Activated CD8-positive, alpha-beta memory T cell treated with anti-CD3 and anti-CD28 coated beads for 48 hours (primary cell): ENCODE measurements around the gene PAQR5.

Experiments
- DNase-seq, 3 experiments: peaks; one replicate each; pipeline ENCODE4 v3.0.0-alpha.2; 2020; ENCODE audit warnings: low read depth in 2 of 3, low spot score in 2 of 3

PAQR5 gene

DNA sequence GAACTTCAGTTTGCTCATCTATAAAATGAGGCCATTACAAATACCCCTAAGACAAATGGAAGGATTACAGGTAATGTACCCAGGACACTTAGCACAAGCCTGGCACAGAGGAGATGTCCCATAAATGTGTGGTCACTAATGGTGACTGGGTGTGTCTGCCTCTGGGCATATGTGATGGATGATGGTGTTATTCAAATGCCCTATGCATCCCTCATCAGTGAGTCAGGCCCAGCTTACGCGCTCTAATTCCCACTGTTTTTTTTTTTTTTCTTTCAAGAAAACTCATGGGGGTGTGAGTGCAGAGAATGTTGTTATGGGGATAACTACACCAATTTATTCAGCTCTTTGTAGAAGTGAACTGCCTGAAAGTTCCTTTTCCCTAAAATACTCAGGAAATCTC lies 91.9 kb downstream of the PAQR5 start:
- no peak for DNase-seq

DNA sequence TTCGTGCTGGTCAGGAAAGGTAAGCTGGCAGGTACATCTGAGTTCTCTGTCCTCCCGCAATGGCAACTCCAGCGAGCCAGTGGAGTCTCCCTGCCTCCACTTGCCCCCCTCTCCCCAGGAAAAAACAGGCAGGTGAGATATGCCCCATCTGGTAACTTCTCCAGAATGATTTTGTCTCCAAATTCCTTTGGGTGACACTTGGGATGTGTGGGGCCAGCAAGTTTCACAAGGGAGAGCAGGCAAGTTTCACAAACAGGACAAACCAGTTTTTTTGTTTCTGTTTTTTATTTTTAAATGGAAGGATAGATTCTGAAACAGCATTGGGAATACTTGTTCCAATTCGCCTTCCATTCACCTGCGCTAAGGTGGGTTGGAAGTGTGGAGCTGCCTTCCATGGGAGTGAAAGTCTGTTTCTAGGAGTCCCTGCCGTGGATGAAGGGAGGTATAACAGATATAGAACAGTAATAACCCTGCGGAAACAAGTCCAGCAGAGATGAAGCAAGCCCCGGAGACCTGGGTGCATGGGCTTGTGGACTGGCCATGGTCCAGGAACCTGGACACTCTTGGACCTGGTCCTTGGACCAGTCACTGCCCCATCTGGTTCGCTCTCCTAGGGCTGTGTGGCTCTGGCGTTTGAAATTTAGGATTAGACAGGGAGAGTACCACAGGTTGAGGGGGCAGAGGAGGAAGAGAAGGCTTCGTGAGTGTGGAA lies 92.5 kb downstream of the PAQR5 start:
- no peak for DNase-seq

DNA sequence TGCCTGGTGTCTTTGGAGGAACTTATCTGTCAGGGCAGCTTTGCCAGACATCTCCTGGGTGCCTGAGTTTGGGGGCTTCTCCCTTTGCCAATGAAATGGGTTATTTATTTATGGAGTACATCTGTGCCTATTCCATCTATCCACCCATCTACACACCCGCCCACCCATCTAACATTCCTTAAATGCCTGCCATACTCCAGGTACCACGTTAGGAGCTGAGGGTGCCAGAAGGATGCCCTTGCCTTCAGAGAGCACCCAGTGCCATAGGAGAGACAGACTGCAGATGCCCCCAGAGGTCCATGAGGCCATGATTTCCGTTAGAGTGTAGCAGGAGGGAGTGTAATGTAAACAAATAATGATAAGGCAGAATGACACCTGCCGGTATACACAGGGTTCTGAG lies 93.6 kb downstream of the PAQR5 start:
- DNase-seq: no peak

DNA sequence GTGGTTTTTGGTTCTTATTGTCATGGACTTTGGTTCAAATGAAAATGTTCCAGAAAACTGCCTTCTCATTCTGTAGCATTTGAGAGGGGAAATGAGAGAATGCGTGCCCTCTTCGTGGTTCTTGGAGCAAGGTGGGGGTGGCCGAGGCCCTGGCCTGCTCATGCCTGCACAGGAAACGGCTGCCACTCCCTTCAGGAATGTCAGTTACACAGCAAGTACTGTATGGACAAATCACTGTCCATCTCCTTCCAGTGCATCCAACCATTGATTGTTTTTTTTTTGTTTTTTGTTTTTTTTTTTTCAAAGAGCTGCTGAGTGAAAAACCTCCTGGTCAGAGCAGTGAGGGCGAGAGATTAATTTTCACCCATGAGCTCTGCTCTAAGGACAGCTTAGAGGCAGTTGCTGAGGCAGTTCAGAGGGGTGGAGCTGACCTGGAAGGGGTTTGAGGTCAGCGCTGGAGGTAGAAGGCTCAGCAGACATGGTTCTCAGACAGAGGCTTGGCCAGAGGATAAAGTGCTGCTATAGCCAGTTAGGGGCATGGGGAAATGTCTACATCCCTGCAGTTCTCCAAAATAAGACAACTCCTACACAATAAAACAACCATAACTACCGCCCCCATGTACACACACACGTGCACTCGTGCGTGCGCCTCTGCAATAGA lies 95.2 kb downstream of the PAQR5 start:
- DNase-seq: no peak

DNA sequence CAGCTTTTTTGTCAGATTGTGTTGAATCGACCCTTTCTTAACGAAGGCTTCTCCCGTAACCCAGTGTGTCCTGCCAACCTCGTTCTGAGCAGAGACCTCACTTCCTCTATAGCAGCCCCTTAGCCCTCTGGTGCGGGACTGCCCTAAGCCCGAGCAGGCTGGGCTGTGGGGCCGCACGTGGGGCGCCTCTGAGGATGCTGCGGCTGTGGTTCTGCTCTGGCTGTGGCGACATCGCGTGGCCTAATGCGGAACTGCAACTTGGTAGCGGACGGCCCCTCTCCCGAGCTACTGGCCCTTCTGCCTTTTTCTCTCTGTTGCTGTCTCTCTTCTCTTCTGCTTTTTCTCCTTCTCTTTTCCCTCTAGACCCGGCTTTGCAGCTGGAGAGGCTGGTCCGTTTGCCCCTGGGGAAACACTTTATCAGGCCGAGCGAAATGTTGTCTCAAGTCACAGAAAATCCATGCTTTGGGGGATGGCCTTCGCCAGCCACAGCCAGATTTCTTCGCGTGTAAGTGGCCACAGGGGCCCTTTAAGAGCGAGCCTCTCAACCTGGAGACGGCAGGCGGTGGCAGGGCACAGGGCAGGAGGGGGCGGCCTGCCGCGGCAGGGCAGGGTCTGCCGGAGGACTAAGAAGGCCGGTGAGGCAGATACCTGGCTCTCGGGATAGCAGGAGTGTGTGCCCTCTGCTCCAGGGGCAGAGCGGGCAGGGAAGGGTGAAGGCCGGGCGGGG lies 96.0 kb downstream of the PAQR5 start:
- peak; percentile 64 to 96 (median 92) for DNase-seq

DNA sequence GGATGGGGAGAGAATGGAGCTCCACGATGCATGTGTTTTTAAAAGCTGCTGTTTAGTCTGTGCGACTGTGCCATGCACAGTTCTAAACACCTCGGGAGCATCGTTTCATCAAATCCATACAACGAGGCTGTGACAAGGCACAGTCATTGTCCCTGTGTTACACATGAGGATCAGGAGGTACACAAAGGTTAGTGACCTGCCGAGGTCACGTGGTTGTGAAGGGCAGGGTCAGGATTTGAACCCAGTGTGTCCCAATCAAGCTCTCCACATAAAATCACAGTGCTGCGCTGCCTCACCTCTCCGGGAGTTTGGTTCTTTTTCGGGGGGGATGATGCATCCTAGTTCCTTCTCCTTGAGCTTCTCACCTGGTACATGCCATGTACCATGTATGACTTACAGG lies 96.7 kb downstream of the PAQR5 start:
- DNase-seq: no peak

DNA sequence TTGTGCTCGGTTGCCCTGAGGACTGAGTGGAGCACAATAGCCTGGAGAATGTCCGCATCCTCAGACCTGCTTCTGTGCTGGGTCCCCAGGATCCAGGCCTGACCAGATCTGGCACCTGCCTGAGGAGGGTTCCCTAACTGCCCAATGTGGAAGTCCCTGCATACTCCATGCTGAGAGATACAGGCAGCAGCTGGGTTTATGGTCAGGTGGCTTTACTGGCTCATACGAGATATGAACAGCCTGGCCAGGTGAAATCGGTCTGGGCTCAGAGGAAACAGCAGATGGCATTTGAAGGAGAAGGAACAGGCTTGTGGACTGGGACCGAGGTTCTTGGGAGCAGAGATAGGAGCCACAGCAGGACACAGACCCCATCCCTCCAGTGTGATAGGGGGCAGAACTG lies 97.3 kb downstream of the PAQR5 start:
- DNase-seq: no peak

DNA sequence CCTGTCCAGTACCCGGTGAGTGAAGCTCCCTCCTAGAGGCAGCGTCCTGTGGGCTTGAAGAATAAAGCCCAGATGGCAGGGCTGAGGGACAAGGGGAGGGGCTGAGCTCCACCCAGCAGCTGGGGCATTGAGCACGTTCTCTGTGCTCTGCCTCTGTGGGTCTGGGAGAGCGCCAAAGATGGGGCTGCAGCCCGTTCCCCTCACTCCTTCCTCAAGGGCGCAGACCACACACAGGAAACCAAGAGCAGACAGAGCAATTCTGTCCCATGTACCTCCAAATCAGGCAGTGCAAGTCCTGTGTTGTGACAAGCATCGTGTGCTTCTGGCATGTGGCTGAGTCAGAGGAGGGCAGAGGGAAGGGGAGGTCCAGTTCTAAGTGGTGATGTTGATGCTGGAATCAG lies 99.8 kb downstream of the PAQR5 start:
- no peak for DNase-seq

DNA sequence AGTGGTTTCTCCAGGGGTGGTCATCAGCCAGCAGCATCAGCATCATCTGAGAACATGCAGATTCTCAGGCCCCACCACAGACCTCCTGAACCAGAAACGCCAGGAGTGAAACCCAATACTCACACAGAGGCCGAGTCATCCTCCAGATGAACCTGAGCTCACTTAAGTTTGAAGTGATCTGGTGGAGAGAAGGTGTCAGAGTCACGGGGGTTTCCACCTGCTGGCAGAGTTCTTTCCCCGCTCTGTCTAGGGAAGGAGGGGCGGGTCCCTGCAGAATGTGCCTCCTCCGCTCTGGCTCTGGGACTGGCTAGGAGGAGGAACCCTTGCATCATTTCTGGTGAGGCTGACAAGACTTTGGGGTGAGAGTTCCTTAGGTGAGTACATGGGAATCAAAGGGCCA lies 102.1 kb downstream of the PAQR5 start:
- peak in 1 of 3 experiments; percentile 9 for DNase-seq

DNA sequence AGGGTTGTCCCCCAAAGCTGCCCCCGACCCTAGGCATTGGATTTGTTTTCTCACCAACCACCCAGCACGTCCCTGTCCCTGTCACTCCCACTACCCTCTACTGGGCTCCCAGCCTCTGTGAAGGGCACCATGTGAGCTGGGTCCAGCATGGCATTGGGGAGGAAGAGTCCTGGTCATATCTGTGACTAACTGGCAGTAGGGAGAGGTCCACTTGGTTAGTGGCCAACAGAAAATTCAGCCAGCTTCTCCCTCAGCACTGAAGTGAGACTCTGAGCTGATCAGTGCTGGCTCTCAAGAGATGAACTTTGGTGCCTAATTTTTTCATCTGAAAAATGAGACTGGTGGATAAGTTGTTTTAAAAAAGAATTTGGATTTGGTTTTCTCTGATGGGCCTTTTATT lies 104.1 kb downstream of the PAQR5 start:
- DNase-seq: no peak

DNA sequence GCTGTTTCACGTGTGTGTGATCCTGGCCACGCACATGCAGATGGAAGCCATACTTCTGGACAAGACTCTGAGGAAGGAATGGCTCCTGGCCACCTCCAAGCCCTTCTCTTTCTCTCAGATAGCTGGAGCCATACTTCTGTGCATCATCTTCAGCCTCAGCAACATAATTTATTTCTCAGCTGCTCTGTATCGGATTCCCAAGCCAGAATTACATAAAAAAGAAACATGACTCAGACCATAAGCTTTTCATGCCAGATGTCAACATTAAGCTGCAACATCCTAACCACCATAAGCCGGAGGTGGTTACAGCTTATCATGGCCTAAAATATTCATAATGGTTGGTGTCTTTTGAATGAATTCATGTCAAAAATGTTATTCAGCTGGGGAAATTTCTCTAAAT lies 104.9 kb downstream of the PAQR5 start:
- DNase-seq: no peak

DNA sequence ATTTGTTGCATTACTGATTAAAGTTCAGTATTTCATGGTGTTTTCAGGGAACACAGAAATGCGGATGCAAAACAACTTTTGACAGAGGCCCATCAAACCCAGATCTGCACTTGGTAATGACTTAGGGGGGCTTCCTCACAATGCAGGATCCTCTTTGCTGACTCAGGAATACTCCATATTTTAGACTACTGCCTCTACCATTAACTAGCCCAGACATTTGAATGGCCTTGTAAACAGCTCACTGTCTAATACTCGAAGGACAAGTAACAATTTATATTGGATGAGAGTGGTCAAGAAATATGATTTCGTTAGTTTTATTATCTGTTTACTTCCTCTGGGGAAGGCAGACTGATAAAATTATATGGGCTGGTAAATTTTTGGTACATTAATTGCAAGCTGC lies 106.4 kb downstream of the PAQR5 start:
- DNase-seq: no peak

DNA sequence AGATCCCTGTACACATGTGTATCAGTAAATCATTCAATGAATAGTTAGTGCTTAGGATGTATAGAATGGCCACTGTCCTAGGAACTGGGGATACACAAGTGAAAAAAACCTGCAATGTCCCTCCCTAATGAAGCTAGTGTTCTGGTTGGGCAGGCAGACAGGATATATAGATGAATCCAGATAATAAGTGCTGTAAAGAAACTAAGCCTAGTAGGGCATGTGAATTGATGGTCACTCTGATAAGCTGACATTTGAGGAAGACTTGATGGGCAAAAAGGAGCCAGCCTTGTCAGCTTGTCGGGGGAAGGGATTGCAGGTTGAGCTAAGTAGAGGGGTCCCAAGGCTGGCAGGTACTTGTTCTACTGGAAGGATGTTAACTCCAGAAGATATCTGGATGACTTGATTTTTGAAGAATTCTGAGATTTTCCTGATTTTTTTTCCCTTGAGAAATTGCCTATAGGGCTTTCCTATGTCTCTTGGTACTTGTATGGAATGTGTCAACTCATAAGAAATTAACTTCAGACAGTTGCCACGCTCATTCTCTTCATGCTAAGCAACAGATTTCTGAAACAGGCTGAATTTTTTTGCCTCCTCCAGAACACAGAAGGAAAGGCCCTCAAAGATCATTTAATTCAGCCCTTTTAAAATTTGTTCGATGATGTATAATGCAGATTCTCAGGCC lies 109.1 kb downstream of the PAQR5 start:
- no peak for DNase-seq

DNA sequence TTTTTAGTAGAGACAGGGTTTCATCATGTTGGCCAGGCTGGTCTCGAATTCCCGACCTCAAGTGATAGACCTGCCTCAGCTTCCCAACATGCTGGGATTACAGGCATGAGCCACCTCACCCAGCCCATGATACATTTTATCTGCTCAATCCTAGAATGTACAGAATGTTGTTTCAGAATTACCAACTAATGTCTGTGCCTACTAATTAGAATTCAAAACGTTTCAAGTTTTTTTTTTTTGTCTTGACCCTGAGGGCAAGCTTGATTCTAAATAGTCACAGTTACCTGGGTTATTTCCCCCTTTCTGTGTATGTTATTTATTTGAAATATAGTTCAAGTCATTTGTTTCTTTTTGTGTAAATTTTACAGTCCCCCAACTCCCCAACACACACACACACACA lies 110.1 kb downstream of the PAQR5 start:
- DNase-seq: no peak

DNA sequence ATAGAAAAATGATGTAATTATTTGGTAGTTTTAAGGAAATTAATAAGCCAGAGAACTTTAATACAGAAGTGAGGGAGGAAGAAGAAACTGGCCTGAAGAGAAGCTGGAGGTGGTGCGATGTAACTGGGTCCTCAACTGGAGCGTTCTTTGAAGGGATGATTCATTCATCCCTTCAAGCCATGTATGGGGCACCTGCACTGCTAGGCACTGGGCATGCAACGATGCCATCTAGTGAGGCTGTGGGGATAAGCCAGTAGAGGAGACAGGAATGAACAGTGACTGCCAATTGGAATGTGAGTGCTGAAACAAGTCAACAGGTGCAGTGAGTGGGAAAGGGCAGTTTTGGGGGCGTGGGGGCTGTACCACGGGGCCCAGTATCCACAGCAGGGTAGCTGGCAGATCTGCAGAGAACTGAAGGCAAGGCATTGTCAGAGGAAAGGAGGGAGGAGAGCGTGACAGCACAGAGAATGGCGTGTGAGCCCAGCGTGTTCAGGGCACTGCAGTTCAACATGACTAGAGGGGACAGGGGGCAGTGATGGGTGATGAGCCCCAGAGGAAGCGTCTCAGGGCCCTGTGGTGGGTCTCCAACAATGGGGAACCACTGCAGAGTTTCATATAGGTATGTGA lies 111.6 kb downstream of the PAQR5 start:
- DNase-seq: no peak

DNA sequence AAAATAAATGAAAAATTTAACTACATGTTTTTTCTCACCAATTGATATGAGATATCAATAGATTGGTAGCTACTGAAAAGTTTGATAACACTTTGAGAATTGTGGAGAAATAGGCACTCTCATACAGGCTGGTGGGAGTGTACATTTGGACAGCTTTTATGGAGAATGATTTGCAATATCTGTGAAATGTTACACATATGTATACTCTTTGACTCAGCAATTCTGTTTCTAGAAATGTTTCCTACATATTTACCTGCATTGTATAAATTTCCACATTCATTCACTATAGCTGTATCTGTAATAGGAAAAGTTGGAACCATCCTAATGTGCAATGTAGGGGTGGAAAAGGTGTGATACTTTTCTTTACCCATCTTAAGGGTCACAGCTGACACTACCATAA lies 113.6 kb downstream of the PAQR5 start:
- no peak for DNase-seq

DNA sequence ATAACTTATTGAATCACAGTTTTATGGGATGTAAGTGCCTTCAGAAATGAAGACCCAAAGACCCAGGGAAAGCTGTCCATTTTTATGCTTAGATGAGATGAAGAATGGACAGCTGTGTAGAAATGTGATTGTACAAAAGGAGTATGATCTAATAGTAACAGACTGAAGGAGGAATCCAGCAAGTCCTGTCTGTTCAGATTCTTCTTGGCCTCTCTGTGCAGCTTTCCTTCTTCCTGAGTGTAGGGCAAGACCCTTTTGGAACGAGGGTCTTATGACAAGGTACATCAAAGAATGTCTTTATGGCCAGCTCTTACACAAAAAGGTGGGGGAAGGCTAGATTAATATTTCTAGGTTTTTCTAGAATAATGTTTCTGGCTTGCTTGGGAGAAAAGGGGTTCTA lies 114.0 kb downstream of the PAQR5 start:
- no peak for DNase-seq

DNA sequence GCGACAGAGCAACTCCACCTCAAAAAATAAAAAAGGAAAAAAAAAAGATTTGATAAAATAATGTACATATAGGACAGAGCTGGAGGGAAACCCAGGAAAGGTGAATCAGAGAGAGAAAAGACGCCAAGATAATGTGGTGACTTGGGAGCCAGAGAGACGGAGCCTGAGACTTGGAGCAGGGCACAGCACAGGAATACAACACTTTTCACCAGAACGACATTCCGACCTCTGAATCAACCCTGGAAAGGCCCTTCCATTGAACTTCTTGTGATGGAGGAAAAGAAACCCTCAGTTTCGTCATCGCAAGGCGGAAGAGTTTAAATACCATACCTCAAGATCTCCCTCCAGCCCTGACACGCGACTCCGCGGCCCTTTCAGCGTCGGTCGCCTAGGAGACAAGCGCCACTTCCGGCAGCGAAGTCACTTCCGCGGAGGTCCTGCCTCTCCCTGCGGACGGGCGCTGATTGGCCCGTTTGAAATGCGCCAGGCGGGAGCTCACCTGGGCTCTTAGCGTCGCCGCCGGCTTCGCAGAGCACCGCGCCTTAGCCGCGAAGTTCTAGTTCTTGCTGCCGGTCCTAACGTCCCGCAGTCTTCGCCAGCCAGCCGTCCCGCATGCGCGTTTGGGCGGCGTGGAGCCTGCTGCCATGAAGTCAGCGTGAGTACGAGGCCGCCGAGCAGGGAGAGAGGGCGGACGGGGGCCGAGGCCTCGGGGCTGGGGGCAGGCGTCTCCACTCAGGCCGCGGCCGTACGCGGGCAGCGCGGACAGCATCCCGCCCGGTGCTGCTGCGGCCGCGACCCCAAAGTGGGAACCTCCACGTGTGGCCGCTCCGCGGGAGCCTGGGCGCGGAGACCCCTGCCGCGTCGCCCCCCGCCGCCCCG lies 115.3 kb downstream of the PAQR5 start, which contains the start of gene KIF23:
TSS of gene KIF23 (plus strand) at position 528 of the 879 bp plus-strand sequence. CDS start at position 645, 117 bp downstream.
- peak; percentile 70 to 79 (median 74) for DNase-seq

DNA sequence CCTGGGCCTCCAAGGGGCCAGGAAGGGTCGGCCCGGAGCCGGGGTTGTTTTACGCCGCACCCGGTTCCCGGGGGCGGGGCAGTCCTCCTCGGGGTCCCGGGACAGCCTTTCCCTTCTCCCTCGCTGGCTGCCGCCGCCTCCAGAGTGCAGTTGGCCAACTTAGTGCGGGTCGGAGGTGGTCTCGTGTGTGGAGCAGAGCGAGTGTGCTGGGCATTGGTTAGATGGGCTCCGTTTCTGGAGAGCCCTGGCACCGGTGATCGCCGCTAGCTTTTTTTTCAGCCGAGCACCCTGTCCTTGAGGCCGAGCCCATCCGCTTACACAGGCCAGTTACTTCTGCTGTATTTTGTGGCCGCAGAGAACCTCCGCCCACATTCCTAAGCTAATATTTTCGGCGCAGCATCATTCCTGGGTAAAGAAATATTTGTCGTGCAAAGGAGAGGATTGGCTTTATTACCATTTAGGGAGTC lies 116.0 kb downstream of the PAQR5 start:
- DNase-seq: no peak

DNA sequence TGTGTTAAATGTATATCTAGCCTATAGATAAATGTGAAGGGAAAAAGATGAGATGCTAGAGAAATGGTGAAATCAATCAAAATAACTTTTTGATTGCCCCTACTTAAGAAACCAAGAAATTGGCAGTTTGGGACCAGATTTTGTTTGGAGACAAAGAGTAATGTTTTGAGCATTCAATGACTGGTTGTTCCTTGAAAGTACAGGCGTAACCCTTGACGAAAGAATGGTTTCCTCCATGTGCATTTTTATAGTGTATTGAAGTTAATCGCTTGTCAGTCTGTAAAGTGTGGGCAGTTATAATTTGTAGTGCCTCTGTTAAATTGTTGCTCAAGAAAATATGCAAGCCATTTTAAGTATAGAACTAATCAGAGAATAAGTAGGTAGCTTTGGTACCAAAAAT lies 116.7 kb downstream of the PAQR5 start:
- DNase-seq: no peak
